G401 (cell line): ENCODE results near the gene OCA2. TPM values are rescaled to one million over a fixed set of nuclear protein-coding genes. Genes with fewer than 3 reads are reported as not detected.
"Not testable (repeated sequence)": the region's sequence is repeated elsewhere in the genome, so short reads cannot be mapped to it uniquely, and the experiment has no call there.

Source experiments
- DNase-seq: peaks from one replicate; pipeline ENCODE4 v3.0.0-alpha.2; 2015; ENCODE audit warnings: low spot score
- in situ Hi-C: cut with HindIII; loops from 2 replicates; pipeline ENCODE4 v1.10.0; 2016; ENCODE audit warnings: low sequenced_read_pairs, mixed read lengths
- total RNA-seq: library from RNA; depleted of rRNA; stranded (reverse); fragments of >200 nt; shearing (Covaris generic); gene quantifications from 2 replicates; pipeline ENCODE4 v1.2.3, GENCODE V29; 2014

The OCA2 gene
- total RNA-seq, 1 experiment from 2014 or later, result 4.1 TPM

DNA sequence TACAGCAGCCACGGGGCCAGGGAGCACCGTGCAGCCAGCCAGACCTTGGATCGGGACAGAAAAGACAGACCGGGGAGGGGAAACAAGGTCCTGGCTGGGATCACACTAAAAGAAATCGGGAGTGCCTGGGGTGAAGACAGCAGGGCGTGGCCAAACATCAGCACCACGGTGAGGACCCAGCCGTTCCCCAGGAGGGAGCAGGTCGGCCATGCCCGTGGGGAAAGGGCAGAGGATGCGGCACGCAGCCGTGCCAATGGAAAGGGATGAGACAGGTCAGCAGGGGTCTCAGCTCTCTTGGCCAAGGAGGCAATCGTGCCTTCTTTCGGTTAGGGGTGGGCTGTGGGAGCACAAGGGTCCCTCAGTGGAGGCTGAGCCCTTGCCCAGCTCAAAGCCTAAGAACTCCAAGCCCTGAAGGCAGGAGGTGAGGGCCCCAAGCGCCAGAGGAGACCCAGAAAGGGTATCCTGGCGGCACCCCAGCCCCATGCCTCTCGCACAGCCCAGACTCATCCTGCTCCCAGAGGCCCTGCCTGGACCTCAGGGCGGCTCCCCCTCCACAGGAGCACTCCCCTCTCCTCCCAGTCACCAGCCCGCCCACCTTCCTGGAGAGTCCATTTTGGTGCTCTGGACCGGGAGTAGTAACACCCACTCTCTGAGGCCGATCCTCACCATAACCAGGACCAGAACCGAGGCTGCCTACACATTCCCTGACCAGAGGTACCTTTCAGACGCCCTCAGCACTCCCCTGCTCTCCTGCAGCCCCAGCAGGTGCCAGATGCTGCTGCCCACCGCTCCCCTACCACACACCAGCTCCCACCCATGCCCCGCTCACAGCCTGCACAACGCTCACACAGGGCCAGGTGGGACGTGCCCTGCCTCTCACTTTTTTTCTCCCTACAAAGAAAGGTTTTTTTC lies 23.2 kb upstream of the OCA2 start:
- no peak for DNase-seq
- in situ Hi-C loops, result no loop called here

DNA sequence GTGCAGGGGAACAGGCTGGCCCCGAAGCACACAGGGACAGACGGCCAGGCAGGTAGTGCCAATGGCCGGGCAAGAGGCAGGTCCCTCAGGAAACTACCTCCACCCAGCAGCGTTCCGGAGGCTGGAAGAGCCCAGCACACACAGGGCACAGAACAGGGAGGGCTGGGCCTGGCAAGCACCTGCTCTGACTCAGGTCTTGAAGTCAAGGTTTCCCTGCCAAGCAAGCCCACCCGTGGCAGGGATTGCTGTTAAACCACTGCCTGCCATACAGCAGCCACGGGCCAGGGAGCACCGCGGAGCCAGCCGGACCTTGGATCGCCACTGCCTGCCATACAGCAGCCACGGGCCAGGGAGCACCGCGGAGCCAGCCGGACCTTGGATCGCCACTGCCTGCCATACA lies 22.5 kb upstream of the OCA2 start:
- DNase-seq, in situ Hi-C loops: not testable (repeated sequence)

DNA sequence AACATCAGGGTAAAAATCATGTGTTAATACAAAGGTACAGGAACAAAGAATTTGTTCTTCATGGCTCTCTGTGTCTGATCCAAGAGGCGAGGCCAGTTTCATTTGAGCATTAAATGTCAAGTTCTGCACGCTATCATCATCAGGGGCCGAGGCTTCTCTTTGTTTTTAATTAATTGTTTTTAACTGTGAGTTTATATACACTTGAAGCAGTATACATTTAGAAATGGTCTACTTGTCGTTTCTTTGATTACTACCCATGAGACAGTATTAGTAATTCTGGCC lies 21.2 kb upstream of the OCA2 start:
- in situ Hi-C loops, result no loop called here
- DNase-seq, result no peak

DNA sequence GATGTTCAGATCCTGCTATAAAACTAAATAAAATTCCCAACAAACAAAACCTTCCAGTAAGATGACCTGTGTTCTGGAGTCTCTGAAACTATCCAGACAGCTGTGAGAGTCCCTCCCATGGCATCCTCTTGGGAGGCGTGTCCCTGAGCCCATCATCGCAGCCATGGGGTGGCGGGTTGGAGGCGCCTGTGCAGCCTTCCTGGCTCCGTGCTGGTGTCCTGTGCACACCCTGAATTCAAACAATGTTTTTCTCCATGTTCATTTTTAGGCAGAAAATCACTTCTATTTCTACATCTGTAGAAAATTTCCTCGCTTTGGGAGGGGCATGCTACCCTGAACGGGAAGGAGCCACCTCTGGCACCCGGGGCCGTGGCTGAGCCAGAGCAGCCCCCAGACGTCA lies 19.4 kb upstream of the OCA2 start:
- in situ Hi-C loops, result no loop called here
- no peak for DNase-seq

DNA sequence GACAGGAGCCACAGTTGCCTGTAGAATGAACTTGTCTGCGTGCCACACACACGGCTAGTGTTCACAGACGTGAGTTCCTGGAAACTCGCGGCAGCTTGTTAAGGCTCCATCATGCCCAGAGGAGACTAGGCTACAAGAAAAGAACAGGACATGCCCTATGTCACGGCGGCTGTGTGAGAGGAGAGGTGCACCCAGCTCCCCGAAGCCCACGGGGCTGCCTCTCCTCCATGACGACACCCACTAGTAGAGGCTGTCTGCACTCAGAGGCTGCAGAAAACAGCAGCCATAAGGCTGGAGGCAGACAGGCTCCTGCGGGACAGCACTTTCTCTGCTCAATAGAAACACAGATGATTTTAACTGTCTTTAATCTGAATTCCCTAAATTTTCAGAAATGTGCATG lies 19.0 kb upstream of the OCA2 start:
- no peak for DNase-seq
- in situ Hi-C loops, result no loop called here

DNA sequence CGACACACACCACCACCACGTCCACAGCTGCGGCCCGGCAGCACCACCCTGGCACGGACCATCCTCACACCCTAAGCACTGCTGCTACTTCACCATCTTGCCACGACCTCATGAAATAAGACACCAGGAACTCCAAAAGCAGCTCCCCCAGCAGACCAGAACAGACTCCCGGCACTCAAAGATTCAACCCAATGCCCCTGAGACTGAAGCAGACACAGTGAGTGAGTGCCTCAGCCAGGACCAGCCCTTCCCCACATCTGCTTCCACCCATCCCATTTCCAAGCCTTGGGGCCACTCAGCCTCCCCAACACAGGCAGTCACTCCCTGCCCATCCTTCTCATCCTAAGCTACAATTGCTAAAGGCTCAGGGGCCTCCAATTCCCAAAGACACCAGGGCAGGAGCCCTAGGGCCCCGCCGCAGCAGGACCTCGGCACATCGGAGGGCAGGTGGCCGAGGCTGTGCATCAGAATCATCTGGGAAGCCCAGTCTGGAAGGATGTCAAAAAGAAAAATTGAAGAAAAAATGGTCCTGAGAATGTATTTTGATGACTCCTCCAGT lies 18.4 kb upstream of the OCA2 start:
- in situ Hi-C loops, result no loop called here

DNA sequence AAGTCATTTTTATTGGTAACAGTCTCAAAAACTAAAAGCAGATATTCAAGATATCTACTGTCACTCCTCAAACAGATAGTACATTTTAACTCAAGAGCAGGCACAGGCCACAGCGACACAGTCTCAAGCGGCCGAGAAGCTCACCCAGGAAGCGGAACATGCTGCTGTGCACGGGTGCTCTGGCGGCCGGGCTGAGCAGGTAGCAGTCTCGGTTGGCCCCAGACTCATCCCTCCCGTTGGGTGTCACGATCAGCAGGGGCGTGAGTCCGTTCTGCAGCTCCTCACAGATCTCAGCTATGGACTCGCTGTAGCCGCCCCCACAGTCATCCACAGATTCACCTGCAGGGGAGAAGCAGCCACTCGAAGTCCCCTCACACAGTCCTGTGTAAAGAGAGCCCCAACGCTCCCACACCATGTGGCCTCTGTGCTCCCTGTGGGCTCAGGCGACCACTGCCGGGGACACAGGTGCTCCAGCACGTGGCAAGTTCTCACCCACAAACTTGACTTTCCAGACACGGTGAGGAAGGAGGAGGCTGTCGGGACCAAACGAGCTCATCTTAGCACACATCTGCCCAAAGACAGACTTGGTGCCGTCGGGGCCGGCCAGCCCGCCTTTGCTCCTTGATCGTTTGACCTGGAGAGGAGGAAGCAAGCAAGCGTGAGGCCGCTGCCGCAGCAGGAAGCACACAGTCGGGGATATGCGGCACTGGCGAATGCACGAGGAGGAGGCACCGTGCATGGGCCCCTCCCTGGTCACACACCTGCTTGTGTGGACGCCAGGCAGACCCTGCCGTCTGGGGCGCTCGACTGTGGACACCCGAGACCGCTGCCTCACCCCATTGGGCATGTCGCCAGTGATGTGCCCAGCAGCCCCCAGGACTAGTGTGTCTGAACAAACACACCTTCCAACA lies 17.7 kb upstream of the OCA2 start:
- no peak for DNase-seq
- in situ Hi-C loops, result no loop called here

More for the DNA sequence above, 18.4 kb upstream of the OCA2 start:
- DNase-seq, result no peak

DNA sequence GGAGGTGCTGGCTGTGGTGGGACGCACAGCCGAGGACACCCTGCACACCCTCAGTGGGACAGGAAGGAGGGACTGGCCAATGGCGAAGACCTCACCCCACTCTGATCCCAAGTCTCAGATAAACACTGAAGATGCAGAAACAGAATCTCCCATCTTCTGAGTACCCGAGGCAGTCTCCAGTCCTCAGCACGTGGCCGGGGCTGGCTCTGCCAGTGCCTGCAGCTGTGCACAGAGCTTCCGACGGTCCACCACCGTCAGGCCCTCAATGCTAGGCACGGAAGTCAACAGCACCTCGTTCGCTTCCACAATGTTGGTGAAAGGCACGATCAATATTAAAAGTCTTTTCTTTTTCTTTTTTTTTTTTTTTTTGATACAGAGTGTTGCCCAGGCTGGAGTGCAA lies 16.8 kb upstream of the OCA2 start:
- in situ Hi-C loops, result no loop called here
- DNase-seq, result no peak

DNA sequence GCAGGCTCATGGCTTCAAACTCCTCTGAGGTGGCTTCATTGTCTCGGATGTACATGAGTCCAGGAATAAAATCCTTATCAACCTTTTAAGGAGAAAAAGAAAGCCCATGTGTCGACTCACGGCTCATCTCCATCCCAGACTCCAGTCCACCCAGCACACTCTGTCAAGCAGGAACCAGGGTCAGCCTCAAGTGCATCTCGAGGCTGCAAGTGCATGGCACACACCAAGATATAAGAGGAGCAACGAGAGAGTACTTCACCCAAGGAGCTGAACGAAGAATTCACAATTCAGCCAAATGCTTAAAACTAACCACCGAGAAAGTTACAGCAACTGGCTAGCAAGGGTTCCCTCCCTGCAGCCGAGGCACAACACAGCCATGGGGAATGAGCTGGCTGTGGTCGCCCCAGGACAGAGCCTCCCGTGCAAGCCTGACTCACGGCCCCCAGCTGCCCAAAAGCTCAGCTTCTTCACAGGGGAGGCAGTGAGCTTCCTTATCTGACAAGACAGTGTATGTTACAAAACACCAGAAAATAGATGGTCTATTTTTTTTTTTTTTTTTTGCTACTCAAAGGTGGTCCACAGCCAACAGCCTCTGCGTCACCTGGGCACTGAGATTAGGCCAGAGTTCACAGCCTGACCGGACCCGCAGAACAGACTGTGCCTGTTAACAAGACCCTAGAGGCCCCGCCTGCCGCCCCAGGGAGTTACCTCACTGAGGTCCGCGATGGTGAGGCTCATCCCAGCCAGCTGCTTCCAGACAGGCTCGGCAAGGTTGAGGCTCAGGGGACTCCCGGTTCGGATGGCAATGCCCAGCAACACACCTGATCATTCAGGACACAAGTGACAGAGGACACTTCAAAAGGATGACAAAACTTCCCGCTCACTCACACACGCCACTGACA lies 15.9 kb upstream of the OCA2 start:
- no peak for DNase-seq
- in situ Hi-C loops, result no loop called here

DNA sequence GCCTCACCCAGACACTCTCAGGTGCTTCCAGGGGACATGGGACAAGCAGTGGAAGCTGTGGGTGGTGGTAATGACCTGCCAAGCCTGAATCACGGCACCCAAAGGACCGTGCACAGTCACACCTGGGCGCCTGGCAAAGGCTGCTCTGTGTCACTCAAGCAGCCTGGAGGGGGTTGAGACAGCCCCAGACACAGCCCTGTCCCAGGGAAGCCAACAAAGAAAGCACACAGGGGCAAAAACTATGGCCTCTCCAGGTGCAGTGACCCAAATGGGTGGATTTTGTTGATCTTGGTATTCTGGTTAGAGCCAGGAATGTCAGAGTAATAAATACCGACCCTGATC lies 15.0 kb upstream of the OCA2 start:
- in situ Hi-C loops, result no loop called here
- no peak for DNase-seq

DNA sequence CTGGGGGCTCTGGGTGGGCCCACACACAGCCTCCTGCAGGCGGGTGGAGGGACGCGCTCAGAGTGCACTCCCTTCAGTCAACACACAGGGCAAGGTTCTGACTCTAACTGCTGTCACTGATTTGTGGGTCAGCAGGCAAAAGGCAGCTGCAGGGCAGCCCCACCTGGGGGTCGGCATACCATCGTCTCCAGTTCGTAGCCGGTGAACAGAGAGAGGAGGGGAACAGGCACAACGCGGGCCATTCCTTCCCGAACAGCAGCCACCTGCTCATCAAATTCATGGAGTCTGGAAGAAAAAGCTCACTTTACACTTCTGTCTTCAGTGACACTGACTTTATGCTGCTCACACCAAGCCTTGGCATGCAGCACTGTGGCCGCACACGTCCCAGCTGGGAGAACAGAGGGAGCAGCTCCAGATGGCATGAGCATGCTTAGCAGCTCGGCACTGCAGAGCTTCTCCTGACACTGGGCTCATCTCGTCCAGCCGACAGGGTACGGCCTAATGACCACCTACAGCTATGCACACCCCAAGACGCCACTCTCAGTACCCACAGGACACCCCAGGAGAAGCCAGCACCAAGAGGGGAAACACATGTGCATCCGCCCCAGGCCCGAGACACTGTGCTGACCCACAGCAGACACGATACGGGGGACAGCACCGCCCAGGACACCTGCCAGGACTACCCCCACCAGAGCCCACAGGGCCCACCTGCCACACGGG lies 14.4 kb upstream of the OCA2 start:
- peak; percentile 84 for DNase-seq
- in situ Hi-C loops, result no loop called here

DNA sequence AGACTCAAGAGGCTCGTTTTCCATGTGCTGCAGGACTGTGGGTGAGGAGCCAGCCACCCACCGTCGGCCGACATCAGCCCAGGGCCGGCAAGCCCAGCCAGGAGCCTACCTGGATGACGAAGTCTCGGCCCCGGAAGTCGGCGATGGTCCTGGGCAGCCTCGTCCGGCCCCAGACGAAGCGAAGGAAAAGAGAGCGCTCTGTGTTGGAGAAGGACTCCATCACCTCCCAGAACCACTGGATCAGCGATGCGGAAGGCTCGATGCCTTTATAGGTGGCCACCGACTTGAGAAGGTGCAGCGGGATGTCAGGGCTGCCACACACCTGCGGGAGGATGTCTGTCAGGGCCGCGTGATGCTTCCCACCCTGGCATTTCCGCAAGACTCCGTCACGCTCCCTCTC lies 13.8 kb upstream of the OCA2 start:
- in situ Hi-C loops, result no loop called here
- DNase-seq, result no peak

DNA sequence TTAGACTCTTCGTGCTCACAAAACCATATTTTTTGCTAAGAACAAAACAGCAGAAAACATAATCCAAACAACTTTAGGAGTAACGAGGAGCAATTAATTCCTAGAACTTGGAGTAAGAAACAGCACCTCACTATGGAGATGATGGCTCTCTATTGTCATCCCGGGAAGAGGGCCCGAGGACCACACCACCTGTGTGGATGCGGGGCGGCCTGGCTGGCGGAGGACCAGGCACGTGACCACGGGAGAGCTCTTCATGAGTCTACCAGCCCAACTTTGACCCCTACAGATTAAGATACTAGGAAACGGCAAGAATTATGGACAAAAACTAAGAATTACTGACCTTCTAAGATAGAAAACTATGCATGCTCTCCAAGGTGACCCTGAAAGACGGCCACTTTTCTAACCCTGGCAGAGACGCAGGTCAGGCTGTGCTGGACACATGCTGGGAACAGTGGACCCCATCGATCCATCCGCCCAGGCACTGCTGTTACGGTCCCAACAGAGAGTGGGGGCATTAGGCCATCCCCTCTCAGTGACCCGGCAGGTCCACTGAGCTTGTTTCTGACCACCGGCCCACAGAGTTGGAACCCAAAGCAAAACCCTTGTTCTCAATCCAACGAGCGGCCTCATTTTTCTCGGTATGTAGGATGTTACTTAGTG lies 13.1 kb upstream of the OCA2 start:
- in situ Hi-C loops, result no loop called here
- DNase-seq, result no peak

DNA sequence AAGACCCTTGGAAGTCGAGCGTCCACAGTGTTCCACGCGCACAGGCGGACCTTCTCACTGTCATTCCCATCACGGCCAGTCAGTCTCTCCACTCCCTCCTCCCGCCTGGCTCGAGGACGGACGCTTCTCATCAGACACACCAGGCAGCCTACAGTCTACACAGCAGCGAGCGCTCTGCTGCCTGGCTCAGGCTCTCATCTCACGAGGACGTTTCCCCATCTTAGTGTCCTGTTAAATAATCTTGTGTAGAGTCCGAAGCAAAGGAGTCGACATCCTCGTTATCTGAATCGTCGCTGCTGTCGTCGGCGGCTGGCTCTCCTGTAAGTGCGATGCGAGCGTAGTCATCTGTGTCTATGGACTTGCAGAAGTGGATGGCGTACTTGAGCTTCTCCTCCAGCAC lies 12.4 kb upstream of the OCA2 start:
- DNase-seq, result no peak
- in situ Hi-C loops, result no loop called here

DNA sequence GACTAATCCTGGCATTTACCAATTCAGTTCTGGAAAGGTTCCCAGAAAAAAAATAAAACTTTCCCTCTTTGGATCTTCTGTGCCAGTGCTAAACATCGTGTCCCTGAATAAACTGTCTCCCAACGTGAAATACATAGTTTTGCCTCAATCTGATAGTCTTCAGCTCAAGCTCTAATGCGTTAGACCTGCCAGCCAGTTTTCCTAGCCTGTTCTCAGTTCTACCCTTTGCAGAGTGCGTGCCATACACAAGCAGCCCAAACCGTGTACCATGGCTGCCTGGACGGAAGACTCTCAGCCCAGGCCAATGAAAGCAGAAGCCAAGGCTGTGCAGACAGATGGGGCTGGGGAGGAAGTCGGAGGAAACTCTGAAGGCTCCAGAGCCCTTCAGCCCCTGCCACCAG lies 11.4 kb upstream of the OCA2 start:
- DNase-seq, result peak; percentile 84
- in situ Hi-C loops, result no loop called here

DNA sequence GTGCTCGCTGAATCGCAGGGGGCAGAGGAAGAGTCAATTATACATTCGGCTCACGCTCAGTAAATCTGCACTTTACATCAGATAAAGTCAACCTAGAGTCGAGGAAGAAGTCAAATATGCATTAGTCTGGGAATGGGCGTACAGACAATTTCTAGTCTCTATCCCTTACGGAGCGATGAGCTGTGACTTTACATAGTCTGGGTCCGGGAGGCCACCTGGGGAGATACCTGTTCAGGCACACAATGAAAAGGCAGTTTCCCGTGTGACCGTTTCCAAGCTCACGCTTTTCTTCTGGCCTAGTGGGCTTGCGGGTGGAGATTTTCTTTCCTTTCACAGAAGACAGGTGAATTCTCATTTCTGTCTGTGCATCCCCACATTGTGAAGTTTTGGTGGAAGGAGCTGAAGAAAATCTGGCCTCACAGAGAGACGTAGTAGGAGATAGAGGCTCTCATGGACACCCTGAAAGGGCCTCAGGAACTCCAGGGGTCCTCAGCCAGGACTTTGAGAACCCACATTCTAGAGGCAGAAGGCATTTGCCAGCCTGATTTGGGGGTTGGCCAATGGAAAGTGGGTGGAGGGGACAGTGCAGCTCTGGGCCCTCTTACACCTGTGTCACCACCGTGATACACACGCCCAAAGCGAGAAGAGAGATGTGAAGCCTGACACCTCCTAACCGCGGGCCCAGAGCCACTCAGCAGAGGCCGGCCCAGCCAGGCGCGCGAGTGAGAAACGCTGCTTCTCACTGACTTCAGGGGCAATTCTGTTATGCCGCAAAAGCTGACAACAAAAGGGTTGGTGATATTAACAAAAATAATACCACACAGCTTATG lies 10.7 kb upstream of the OCA2 start:
- no peak for DNase-seq

DNA sequence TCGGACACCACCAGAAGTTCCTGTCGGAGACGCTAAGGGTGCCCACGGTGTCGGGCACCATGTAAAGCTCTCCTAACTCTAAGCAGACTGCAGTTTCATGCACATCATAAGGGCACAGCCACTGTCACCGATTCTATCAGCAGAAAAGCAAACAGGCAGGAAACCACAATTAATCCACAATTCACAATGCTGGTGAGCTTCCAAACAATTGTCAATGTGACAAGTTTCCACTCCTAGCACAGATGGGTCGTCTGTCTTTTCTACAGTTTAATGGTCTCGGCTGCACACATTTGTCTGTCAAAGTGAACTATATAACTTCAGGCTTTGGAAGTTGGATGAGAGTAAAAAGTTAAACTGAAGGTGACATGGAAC lies 8.8 kb upstream of the OCA2 start:
- no peak for DNase-seq
- in situ Hi-C loops, result no loop called here

More for the DNA sequence above, 10.7 kb upstream of the OCA2 start:
- in situ Hi-C loops, result no loop called here
